ENCODE results near the gene SEMA3D. TPM values are rescaled to one million over a fixed set of nuclear protein-coding genes. Genes with fewer than 3 reads are reported as not detected.

The SEMA3D gene
- total and polyA plus RNA-seq, 2 experiments from 2014 or later: 1.5 to 7.2 TPM

DNA sequence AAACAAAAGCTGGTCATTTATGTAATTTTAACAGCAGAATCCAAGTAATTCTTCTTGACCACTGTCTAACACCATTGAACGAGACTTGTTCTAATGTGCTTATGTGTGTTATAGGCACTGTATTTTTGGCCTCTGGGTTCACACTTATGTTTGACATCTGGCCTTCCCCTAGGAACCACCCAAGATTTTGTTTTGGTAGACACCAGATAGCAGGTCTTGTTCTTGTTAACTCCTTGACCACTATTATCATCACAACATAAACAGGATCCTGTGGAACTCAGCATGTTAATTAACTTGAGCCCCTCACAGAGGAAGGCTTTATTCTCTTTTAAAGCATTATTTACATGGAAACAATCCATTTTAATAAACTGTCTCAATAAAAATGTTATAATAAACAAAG is 167.7 kb downstream of the SEMA3D start:
- Mint-ChIP-seq H3K4me1 (peaks cover 28% of the 10 kb centered on the region), H3K4me3 (no peak overlapping the region), H3K27me3 (ENCODE audit: insufficient read depth, low read depth, poor library complexity) (no peaks in the 10 kb centered on the region), H3K9me3 (no peaks in the 10 kb centered on the region), H3K27ac (no peak overlapping the region), H3K36me3 (ENCODE audit: low read depth) (no peaks in the 10 kb centered on the region)
- Histone ChIP-seq H4K20me1 (replicated peaks; ENCODE audit: insufficient read depth) (no peaks in the 10 kb centered on the region), H3K27ac (ENCODE audit: low read depth) (peak overlapping the region; percentile 11), H2AFZ (no peak overlapping the region), H3K27me3 (ENCODE audit: insufficient read depth) (no peaks in the 10 kb centered on the region), H3K4me2 (peak overlapping the region; percentile 46), H3K36me3 (ENCODE audit: insufficient read depth) (no peaks in the 10 kb centered on the region), H3F3A (replicated peaks; ENCODE audit: low read depth) (no peaks in the 10 kb centered on the region), H3K79me2 (replicated peaks; ENCODE audit: insufficient read depth) (no peaks in the 10 kb centered on the region), H3K9me2 (ENCODE audit: insufficient read depth) (no peaks in the 10 kb centered on the region), H3K4me1 (ENCODE audit: insufficient read depth) (peaks cover 19% of the 10 kb centered on the region), H3K4me3 (no peak overlapping the region)
- DNase-seq (ENCODE audit: low spot score): no peak
- peak; percentile 43; the same call in 1 of the 3 replicates for ATAC-seq
- TF ChIP-seq EZH2phosphoT487 (IDR thresholded peaks at IDR 0.05; ENCODE audit: unreplicated experiment): no peak
- TF ChIP-seq CREB1 (CRISPR knock-in tag; IDR thresholded peaks at IDR 0.05; ENCODE audit: low read depth): no peak
- no peak for TF ChIP-seq JUNB (IDR thresholded peaks at IDR 0.05; ENCODE audit: unreplicated experiment)
- TF ChIP-seq, protein P1, sequence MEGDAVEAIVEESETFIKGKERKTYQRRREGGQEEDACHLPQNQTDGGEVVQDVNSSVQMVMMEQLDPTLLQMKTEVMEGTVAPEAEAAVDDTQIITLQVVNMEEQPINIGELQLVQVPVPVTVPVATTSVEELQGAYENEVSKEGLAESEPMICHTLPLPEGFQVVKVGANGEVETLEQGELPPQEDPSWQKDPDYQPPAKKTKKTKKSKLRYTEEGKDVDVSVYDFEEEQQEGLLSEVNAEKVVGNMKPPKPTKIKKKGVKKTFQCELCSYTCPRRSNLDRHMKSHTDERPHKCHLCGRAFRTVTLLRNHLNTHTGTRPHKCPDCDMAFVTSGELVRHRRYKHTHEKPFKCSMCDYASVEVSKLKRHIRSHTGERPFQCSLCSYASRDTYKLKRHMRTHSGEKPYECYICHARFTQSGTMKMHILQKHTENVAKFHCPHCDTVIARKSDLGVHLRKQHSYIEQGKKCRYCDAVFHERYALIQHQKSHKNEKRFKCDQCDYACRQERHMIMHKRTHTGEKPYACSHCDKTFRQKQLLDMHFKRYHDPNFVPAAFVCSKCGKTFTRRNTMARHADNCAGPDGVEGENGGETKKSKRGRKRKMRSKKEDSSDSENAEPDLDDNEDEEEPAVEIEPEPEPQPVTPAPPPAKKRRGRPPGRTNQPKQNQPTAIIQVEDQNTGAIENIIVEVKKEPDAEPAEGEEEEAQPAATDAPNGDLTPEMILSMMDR (conservative IDR thresholded peaks at IDR 0.05; ENCODE audit: low read depth in 2 of 2): no peak
- TF ChIP-seq, protein P2, sequence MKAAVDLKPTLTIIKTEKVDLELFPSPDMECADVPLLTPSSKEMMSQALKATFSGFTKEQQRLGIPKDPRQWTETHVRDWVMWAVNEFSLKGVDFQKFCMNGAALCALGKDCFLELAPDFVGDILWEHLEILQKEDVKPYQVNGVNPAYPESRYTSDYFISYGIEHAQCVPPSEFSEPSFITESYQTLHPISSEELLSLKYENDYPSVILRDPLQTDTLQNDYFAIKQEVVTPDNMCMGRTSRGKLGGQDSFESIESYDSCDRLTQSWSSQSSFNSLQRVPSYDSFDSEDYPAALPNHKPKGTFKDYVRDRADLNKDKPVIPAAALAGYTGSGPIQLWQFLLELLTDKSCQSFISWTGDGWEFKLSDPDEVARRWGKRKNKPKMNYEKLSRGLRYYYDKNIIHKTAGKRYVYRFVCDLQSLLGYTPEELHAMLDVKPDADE (IDR thresholded peaks at IDR 0.05): no peak
- TF ChIP-seq, protein P3, sequence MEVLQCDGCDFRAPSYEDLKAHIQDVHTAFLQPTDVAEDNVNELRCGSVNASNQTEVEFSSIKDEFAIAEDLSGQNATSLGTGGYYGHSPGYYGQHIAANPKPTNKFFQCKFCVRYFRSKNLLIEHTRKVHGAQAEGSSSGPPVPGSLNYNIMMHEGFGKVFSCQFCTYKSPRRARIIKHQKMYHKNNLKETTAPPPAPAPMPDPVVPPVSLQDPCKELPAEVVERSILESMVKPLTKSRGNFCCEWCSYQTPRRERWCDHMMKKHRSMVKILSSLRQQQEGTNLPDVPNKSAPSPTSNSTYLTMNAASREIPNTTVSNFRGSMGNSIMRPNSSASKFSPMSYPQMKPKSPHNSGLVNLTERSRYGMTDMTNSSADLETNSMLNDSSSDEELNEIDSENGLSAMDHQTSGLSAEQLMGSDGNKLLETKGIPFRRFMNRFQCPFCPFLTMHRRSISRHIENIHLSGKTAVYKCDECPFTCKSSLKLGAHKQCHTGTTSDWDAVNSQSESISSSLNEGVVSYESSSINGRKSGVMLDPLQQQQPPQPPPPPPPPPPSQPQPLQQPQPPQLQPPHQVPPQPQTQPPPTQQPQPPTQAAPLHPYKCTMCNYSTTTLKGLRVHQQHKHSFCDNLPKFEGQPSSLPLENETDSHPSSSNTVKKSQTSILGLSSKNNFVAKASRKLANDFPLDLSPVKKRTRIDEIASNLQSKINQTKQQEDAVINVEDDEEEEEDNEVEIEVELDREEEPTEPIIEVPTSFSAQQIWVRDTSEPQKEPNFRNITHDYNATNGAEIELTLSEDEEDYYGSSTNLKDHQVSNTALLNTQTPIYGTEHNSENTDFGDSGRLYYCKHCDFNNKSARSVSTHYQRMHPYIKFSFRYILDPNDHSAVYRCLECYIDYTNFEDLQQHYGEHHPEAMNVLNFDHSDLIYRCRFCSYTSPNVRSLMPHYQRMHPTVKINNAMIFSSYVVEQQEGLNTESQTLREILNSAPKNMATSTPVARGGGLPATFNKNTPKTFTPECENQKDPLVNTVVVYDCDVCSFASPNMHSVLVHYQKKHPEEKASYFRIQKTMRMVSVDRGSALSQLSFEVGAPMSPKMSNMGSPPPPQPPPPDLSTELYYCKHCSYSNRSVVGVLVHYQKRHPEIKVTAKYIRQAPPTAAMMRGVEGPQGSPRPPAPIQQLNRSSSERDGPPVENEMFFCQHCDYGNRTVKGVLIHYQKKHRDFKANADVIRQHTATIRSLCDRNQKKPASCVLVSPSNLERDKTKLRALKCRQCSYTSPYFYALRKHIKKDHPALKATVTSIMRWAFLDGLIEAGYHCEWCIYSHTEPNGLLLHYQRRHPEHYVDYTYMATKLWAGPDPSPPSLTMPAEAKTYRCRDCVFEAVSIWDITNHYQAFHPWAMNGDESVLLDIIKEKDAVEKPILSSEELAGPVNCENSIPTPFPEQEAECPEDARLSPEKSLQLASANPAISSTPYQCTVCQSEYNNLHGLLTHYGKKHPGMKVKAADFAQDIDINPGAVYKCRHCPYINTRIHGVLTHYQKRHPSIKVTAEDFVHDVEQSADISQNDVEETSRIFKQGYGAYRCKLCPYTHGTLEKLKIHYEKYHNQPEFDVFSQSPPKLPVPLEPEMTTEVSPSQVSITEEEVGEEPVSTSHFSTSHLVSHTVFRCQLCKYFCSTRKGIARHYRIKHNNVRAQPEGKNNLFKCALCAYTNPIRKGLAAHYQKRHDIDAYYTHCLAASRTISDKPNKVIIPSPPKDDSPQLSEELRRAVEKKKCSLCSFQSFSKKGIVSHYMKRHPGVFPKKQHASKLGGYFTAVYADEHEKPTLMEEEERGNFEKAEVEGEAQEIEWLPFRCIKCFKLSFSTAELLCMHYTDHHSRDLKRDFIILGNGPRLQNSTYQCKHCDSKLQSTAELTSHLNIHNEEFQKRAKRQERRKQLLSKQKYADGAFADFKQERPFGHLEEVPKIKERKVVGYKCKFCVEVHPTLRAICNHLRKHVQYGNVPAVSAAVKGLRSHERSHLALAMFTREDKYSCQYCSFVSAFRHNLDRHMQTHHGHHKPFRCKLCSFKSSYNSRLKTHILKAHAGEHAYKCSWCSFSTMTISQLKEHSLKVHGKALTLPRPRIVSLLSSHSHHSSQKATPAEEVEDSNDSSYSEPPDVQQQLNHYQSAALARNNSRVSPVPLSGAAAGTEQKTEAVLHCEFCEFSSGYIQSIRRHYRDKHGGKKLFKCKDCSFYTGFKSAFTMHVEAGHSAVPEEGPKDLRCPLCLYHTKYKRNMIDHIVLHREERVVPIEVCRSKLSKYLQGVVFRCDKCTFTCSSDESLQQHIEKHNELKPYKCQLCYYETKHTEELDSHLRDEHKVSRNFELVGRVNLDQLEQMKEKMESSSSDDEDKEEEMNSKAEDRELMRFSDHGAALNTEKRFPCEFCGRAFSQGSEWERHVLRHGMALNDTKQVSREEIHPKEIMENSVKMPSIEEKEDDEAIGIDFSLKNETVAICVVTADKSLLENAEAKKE (CRISPR knock-in tag; IDR thresholded peaks at IDR 0.05): no peak
- TF ChIP-seq STAT1 (IDR thresholded peaks at IDR 0.05; ENCODE audit: unreplicated experiment): no peak
- no peak for TF ChIP-seq EZH2 (IDR thresholded peaks at IDR 0.05; ENCODE audit: low read depth, unreplicated experiment)
- no peak for TF ChIP-seq POLR2AphosphoS5 (IDR thresholded peaks at IDR 0.05; ENCODE audit: low read depth)
- no peak for TF ChIP-seq ZNF331 (CRISPR knock-in tag; IDR thresholded peaks at IDR 0.05; ENCODE audit: low read depth)
- no peak for TF ChIP-seq NANOG (IDR thresholded peaks at IDR 0.05; ENCODE audit: borderline replicate concordance)
- TF ChIP-seq, protein P4, sequence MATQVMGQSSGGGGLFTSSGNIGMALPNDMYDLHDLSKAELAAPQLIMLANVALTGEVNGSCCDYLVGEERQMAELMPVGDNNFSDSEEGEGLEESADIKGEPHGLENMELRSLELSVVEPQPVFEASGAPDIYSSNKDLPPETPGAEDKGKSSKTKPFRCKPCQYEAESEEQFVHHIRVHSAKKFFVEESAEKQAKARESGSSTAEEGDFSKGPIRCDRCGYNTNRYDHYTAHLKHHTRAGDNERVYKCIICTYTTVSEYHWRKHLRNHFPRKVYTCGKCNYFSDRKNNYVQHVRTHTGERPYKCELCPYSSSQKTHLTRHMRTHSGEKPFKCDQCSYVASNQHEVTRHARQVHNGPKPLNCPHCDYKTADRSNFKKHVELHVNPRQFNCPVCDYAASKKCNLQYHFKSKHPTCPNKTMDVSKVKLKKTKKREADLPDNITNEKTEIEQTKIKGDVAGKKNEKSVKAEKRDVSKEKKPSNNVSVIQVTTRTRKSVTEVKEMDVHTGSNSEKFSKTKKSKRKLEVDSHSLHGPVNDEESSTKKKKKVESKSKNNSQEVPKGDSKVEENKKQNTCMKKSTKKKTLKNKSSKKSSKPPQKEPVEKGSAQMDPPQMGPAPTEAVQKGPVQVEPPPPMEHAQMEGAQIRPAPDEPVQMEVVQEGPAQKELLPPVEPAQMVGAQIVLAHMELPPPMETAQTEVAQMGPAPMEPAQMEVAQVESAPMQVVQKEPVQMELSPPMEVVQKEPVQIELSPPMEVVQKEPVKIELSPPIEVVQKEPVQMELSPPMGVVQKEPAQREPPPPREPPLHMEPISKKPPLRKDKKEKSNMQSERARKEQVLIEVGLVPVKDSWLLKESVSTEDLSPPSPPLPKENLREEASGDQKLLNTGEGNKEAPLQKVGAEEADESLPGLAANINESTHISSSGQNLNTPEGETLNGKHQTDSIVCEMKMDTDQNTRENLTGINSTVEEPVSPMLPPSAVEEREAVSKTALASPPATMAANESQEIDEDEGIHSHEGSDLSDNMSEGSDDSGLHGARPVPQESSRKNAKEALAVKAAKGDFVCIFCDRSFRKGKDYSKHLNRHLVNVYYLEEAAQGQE (IDR thresholded peaks at IDR 0.05; ENCODE audit: unreplicated experiment): no peak
- no peak for TF ChIP-seq ZNF114 (CRISPR knock-in tag; IDR thresholded peaks at IDR 0.05)

Data from GM23338 (cell line).